ENCODE data around the gene C16orf95.

The C16orf95 gene

DNA sequence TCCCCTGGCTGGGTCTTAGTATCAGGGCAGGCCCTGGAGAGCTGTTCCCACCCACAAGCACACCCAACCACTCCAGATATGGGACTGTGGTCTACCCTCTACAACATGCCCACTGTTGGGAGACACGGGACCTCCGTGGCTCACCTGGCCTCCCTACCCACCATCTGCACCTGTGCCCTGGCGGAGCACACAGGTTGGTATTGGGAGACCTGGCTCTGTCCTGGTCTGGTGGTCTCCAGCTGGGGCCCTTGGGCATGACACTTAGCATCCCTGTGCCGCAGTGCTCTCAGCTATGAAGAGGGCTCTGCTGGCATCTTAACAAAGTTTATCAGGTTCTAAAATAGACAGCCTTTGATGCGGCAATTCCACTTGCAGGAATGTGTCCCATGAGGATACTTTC, 5.8 kb downstream of the C16orf95 start:
- DNase-seq, result no peak

- DNase-seq, result no peak
Observed at GRCh38 chr16:87310610-87311009, 6.6 kb downstream of the C16orf95 start.

GRCh38 chr16:87309620-87310525, 7.3 kb downstream of the C16orf95 start:
- DNase-seq, result no peak

DNA sequence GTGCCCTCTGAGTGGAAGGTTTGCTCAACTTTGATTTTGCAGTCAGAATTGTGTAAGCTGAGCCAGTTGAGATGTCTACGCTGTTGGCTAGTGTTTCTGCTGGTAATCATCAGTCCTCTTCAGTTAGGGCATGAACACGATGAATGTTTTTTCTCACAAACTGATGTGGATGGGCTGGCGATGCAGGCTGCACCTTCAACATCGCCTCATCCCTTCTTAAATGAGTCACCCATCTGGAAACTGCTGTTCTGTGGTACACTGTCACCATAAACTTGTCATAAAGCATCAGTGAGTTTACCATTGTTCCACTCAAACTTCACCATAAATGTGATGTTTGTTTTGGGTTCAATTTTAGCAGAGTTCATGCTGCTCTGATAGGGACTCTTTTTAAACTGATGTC, 8.4 kb downstream of the C16orf95 start:
- no peak for DNase-seq

DNA sequence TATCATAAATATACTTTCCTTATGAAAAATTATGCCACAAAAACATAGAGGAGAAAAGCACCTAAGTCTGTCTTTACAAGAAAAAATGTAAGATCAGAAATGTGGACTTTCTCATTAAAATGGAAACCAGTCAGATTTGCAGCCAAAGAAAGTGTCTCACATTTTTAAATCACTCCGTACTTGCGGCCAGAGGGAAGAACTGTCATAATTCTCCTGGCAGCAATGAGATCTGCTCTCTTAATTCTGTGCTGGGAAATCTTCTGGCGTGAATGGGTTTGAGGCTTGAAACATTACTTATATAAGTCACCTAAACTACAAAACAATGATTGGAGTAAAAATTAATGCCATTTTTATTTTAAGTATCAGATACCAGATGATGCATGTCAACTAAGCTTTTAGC, 10.7 kb downstream of the C16orf95 start:
- no peak for DNase-seq

- DNase-seq, result no peak
Observed at GRCh38 chr16:87305505-87306391, 11.4 kb downstream of the C16orf95 start.

DNA sequence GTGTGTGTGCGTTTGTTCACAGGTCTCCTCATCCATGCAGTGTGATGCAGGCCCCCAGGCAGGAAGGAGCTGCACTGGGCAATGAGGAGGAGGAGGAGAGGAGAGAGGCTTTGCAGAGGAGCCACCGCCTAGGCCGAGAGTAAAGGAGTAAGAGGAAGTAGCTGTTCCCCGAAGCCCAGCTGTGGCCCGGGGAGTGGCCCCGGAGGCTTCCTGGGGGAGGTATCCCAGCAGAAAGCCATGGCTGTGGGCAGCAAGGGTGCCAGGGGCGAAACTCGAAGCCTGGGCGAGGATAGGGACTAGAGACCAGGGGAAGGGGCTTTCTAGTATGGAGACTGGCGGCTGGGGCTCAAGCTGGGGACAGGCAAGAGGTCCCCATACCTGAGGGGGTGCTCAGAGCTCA, 12.2 kb downstream of the C16orf95 start:
- DNase-seq, result no peak

DNA sequence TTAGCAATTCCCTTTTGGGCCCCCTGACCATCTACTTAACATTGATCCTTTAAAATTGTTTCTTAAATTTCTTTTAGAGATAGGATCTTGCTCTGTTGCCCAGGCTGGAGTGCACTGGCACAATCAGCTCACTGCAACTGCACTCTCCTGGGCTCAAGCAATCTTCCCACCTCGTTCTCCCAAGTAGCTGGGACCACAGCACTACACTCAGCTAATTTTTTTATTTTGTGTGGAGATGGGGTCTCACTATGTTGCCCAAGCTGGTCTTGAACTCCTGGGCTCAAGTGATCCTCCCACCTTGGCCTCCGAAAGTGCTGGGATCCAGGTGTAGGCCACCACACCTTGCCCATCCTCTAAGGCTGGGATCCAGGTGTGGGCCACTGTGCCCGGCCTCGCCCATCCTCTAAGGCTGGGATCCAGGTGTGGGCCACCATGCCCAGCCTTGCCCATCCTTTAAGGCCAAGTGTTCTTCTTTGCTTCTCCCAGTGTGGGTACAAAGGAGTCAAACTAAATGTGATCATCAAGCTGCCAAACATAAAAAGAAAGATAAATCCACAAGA, 13.2 kb downstream of the C16orf95 start:
- no peak for DNase-seq

- no peak for DNase-seq
Observed at GRCh38 chr16:87303431-87303930, 13.7 kb downstream of the C16orf95 start.

DNA sequence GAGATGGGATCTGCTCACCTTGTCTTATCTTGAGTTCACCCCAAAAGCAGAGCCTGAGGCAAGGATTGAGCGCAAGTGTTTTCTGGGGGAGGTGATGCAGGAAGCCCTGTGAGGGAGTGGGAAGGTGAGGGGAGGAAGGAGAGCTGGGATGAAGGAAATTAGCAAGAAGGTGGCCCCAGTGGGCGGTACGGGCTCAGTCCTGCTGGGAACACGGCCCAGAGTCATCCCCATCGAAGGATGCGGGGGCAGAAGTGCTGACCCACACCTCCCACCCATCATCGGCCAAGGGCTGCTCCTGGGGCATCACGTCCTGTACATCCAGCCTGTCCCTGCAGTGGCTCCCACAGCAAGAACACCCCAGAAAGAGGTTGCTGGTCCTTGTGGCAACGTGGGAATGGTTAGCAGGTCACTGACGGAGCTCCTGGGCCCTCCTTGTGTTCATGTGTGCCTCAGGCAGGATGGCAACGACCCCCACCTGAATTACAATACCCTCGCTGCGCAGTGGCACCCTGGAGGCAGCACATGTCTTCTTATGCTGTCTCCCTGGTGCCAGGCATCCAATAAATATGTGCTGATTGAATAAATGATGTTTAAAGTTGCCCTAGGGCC, 18.2 kb downstream of the C16orf95 start:
- DNase-seq, result no peak

DNA sequence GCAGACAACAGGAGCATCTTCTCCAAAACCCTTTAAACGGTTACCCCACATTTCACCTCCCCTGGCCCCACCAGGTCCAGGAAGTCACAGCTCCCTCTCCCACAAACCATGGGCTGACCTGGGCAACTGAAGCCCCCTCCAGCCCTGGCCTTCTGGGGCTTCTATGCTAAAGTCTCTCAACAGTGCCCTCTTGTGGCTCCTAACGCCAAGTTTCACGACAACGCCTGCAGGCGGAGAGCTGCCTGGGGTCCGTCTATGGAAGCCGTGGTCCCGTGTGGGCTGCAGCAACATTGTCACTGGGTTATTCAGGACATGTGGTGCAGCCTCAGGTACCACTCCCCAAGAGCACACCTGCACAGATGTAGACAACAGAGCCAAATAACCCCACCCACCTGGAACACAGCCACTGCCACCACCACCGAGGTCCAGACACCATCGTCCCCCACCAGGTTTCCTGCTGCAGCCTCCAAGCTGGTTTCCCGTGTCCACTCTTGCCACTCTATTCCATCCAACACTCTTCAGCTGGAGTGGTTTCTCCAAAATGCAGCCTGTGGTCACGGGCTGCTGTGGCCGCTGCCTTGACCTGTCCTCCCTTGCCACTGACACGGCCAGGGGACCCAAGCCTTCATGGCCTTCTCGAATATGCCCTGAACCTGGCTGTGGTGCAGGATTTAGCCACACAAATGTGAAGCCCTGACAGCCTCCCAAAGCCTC, 19.1 kb downstream of the C16orf95 start:
- DNase-seq, result no peak

DNA sequence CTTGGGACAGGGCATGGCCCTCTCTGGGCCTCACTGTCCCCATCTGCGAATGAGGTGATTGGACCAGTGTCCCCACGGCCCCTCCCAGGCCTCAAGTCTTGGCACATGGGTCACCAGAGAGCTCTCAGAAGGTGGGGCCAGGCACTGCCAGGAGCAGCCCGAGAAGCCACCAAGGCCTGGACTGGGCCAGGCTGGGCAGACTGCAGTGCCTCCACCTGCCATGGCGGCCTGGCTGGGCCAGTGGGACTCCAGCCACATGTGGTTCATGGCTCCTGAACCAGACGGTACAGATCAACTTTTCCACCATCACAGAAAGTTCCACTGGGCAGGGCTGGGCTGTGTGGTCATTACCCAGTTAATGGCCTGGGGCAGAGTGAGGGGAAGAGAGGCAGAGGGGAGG, 19.8 kb downstream of the C16orf95 start:
- no peak for DNase-seq

GRCh38 chr16:87295661-87296531, 21.3 kb downstream of the C16orf95 start:
- no peak for DNase-seq

DNA sequence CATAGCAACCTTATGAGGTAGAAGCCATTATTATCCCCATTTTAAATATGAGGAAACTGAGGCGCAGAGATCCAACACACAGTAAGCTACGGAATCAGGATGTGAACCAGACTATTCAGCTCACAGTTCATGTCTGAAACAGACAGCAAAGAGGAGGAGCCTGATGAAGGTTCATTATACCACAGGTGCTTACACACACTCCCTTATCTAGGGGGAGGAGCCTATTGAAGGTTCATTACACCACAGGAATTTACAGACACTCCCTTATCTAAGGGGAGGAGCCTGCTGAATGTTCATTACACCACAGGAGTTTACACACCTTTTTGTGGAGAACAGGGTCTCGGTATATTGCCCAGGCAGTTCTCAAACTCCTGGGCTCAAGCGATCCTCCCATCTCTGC, 21.9 kb downstream of the C16orf95 start:
- no peak for DNase-seq

GRCh38 chr16:87293990-87294389, 23.2 kb downstream of the C16orf95 start:
- no peak for DNase-seq

- DNase-seq, result no peak
Observed at GRCh38 chr16:87291944-87292343, 25.2 kb downstream of the C16orf95 start.

GRCh38 chr16:87288753-87289362, 28.3 kb downstream of the C16orf95 start:
- DNase-seq, result peak; percentile 45

- no peak for DNase-seq
Observed at GRCh38 chr16:87286839-87287626, 30.2 kb downstream of the C16orf95 start.

DNA sequence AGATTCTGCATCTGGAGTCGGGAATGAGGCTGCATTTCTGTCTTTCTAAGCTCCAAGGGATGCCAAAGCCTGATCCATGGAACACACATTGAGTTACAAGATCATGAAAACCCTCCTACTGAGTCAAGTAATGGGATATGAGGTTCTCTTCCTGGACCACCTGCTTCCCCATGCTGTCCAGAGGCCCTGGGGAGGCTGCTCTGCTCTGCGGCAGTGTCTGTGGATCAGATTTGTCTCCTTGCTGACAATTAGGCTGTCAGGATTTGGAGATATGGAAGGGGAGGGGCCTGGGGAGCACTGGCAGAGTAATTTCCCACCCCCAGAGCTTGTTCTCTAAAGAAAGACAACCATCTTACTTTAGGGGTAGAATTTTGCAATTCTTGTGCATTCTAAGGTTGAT, 33.0 kb downstream of the C16orf95 start:
- no peak for DNase-seq

Data from femur (tissue), 1 donor.